H1 (cell line): Measurements from ENCODE around the gene MAFF. TPM values are rescaled to one million over a fixed set of nuclear protein-coding genes. Genes with fewer than 3 reads are reported as not detected.

Source experiments
- CTCF ChIA-PET: fragments of 300-600 bp; sonication (Branson Sonifier 250); formaldehyde crosslinking; loops from one replicate; lab custom pipeline; 2021; ENCODE audit not compliant: partially characterized antibody; lab: Charles Lee
- POLR2A ChIA-PET: fragments of 300-600 bp; sonication (Branson Sonifier 250); formaldehyde crosslinking; loops from one replicate; lab custom pipeline; 2021; ENCODE audit warnings: inconsistent platforms; ENCODE audit not compliant: partially characterized antibody; lab: Charles Lee
- DNase-seq, 2 experiments: peaks; one replicate each; pipeline versions ENCODE4 v3.0.0 to v3.0.0-alpha.2; 2010 to 2022; ENCODE audit warnings: low spot score in 2 of 2, low read depth in 1 of 2, mixed read lengths in 1 of 2
- FAIRE-seq: peaks from 2 replicates; lab custom pipeline; 2011; peaks lifted over from hg19 to GRCh38; lab: Jason Lieb, UNC
- H2AFZ ChIP-seq: 2 replicates; pipeline ENCODE4 v1.8.1; 2012; ENCODE audit warnings: low read length, inconsistent platforms
- H2AK5ac ChIP-seq: 2 replicates; pipeline ENCODE4 v1.6.1; 2013; ENCODE audit warnings: low read depth, low read length
- H2BK120ac ChIP-seq: replicated peaks from 2 replicates; pipeline ENCODE3; 2013; ENCODE audit warnings: low read depth, low read length, inconsistent platforms
- H2BK12ac ChIP-seq: 2 replicates; pipeline ENCODE4 v1.6.1; 2013; ENCODE audit warnings: low read depth, low read length
- H2BK15ac ChIP-seq: 2 replicates; pipeline ENCODE4 v1.6.1; 2013; ENCODE audit warnings: low read length
- H2BK20ac ChIP-seq: 2 replicates; pipeline ENCODE4 v1.6.1; 2013; ENCODE audit warnings: low read length
- H2BK5ac ChIP-seq: 2 replicates; pipeline ENCODE4 v1.6.1; 2013; ENCODE audit warnings: low read depth, low read length
- H3K14ac ChIP-seq: 2 replicates; pipeline ENCODE4 v1.6.1; 2013; ENCODE audit warnings: inconsistent platforms; ENCODE audit not compliant: insufficient read length
- H3K18ac ChIP-seq: 2 replicates; pipeline ENCODE4 v1.6.1; 2013; ENCODE audit warnings: low read length; ENCODE audit errors: extremely low read depth
- H3K23ac ChIP-seq: 2 replicates; pipeline ENCODE4 v1.6.1; 2013; ENCODE audit warnings: inconsistent platforms; ENCODE audit not compliant: insufficient read length
- H3K23me2 ChIP-seq: 2 replicates; pipeline ENCODE4 v1.6.1; 2013; ENCODE audit warnings: low read depth, low read length
- H3K27ac ChIP-seq: 2 replicates; pipeline ENCODE4 v1.6.1; 2011; ENCODE audit warnings: low read depth, low read length, inconsistent platforms
- H3K27me3 ChIP-seq, 4 experiments: replicated peaks in 1 of 4; 1 replicate in 1 of 4; 2 replicates in 3 of 4; pipeline versions ENCODE4 v1.6.1 to v1.8.1; 2011 to 2013; ENCODE audit warnings: low read length in 3 of 4, mild to moderate bottlenecking in 3 of 4, inconsistent platforms in 2 of 4, mixed read lengths in 2 of 4, moderate library complexity in 1 of 4; ENCODE audit not compliant: control insufficient read depth in 3 of 4, insufficient read depth in 3 of 4; ENCODE audit errors: extremely low read depth in 1 of 4
- H3K36me3 ChIP-seq, 4 experiments: 2 replicates each; pipeline versions ENCODE4 v1.6.1 to v1.8.1; 2011 to 2013; ENCODE audit warnings: mild to moderate bottlenecking in 4 of 4, low read length in 3 of 4, moderate library complexity in 2 of 4, control low read depth in 1 of 4, inconsistent platforms in 1 of 4; ENCODE audit not compliant: insufficient read depth in 4 of 4, control insufficient read depth in 2 of 4
- H3K4ac ChIP-seq: replicated peaks from 2 replicates; pipeline ENCODE3; 2013; ENCODE audit warnings: low read length, low read depth, mixed read lengths, inconsistent platforms; ENCODE audit not compliant: insufficient read length
- H3K4me1 ChIP-seq, 4 experiments: replicated peaks in 1 of 4; 1 replicate in 1 of 4; 2 replicates in 3 of 4; pipeline versions ENCODE4 v1.6.1 to v1.8.1; 2011 to 2013; ENCODE audit warnings: low read length in 3 of 4, inconsistent platforms in 2 of 4, mixed read lengths in 1 of 4; ENCODE audit not compliant: insufficient read depth in 4 of 4, control insufficient read depth in 3 of 4
- H3K4me2 ChIP-seq, 2 experiments: 2 replicates each; pipeline versions ENCODE4 v1.6.1 to v1.8.1; 2011 to 2013; ENCODE audit warnings: low read depth in 2 of 2, low read length in 2 of 2, control low read depth in 1 of 2, inconsistent platforms in 1 of 2, mild to moderate bottlenecking in 1 of 2; ENCODE audit not compliant: insufficient read depth in 1 of 2
- H3K4me3 ChIP-seq, 4 experiments: fragments of 200-600, 300-600 bp in 1 of 4; sonication (generic), shearing (Covaris generic), sonication (Bioruptor Twin) in 1 of 4; 2 replicates each; pipeline versions ENCODE4 v1.5.1 to v1.8.1; 2011 to 2016; ENCODE audit warnings: low read length in 4 of 4, low read depth in 3 of 4, control low read depth in 2 of 4, inconsistent platforms in 2 of 4, mild to moderate bottlenecking in 2 of 4, mixed read lengths in 1 of 4, moderate library complexity in 1 of 4; ENCODE audit not compliant: insufficient read depth in 2 of 4; ENCODE audit errors: extremely low read depth in 1 of 4
- H3K56ac ChIP-seq: replicated peaks from 2 replicates; pipeline ENCODE3; 2013; ENCODE audit warnings: low read depth, mild to moderate bottlenecking, mixed read lengths, low read length, inconsistent platforms; ENCODE audit not compliant: insufficient read length
- H3K79me1 ChIP-seq: 2 replicates; pipeline ENCODE4 v1.6.1; 2013; ENCODE audit warnings: low read depth, low read length, control low read depth
- H3K79me2 ChIP-seq, 2 experiments: 2 replicates each; pipeline versions ENCODE4 v1.6.1 to v1.8.1; 2012 to 2013; ENCODE audit warnings: low read length in 2 of 2, mild to moderate bottlenecking in 2 of 2, inconsistent platforms in 1 of 2; ENCODE audit not compliant: insufficient read depth in 2 of 2, control insufficient read depth in 1 of 2
- H3K9ac ChIP-seq, 4 experiments: replicated peaks in 1 of 4; 1 replicate in 1 of 4; 2 replicates in 3 of 4; pipeline versions ENCODE4 v1.6.1 to v1.8.1; 2011 to 2013; ENCODE audit warnings: low read depth in 3 of 4, low read length in 3 of 4, control low read depth in 2 of 4, mild to moderate bottlenecking in 2 of 4, moderate library complexity in 2 of 4, inconsistent platforms in 1 of 4; ENCODE audit errors: extremely low read depth in 1 of 4
- H3K9me3 ChIP-seq, 2 experiments: 2 replicates each; pipeline versions ENCODE4 v1.6.1 to v1.8.1; 2012 to 2013; ENCODE audit warnings: mild to moderate bottlenecking in 2 of 2, moderate library complexity in 2 of 2, control low read depth in 1 of 2, inconsistent platforms in 1 of 2, low read depth in 1 of 2, low read length in 1 of 2, mixed read lengths in 1 of 2; ENCODE audit not compliant: insufficient read depth in 2 of 2
- H4K20me1 ChIP-seq, 2 experiments: replicated peaks in 1 of 2; 2 replicates each; pipeline versions ENCODE3 to v1.8.1; 2011 to 2013; ENCODE audit warnings: inconsistent platforms in 2 of 2, low read length in 2 of 2, mild to moderate bottlenecking in 1 of 2; ENCODE audit not compliant: insufficient read depth in 2 of 2, control insufficient read depth in 1 of 2
- H4K5ac ChIP-seq: 2 replicates; pipeline ENCODE4 v1.6.1; 2013; ENCODE audit warnings: low read length, low read depth, mixed read lengths, inconsistent platforms; ENCODE audit not compliant: insufficient read length
- H4K8ac ChIP-seq: 2 replicates; pipeline ENCODE4 v1.8.0; 2013; ENCODE audit warnings: mild to moderate bottlenecking, moderate library complexity, low read length, inconsistent platforms; ENCODE audit not compliant: insufficient read depth; ENCODE audit errors: extremely low read depth
- H4K91ac ChIP-seq: replicated peaks from 2 replicates; pipeline ENCODE3; 2013; ENCODE audit warnings: low read length, mixed read lengths, inconsistent platforms; ENCODE audit not compliant: insufficient read length
- RAD21 ChIP-seq, 2 experiments: IDR thresholded peaks in 1 of 2; conservative IDR thresholded peaks in 1 of 2; 2 replicates each; pipeline ENCODE4 v1.6.1; 2011; ENCODE audit warnings: low read depth in 2 of 2, low read length in 2 of 2, improper control_type of control experiment in 1 of 2, inconsistent platforms in 1 of 2, mild to moderate bottlenecking in 1 of 2, moderate library complexity in 1 of 2
- RBBP5 ChIP-seq: IDR thresholded peaks from 2 replicates; pipeline ENCODE4 v1.7.1; 2012; ENCODE audit warnings: low read depth, mild to moderate bottlenecking, inconsistent platforms, low read length, moderate library complexity, borderline replicate concordance
- SUZ12 ChIP-seq: fragments of 200-600 bp; sonication (generic); IDR thresholded peaks from 2 replicates; pipeline ENCODE4 v1.6.1; 2012; ENCODE audit warnings: mild to moderate bottlenecking, inconsistent platforms, low read length, moderate library complexity, mixed read lengths
- WGBS, 2 experiments: shearing (Covaris generic) in 1 of 2; methylation state at CpG; one replicate each; pipeline versions ENCODE4 v1.1.6 to v1.1.7; 2013 to 2015; ENCODE audit warnings: low lambda C conversion rate in 2 of 2, mixed read lengths in 2 of 2, inconsistent platforms in 1 of 2, low coverage in 1 of 2, missing lambda C conversion rate in 1 of 2; ENCODE audit not compliant: insufficient replicate concordance in 2 of 2, insufficient coverage in 1 of 2, insufficient read length in 1 of 2; ENCODE audit errors: extremely low coverage in 1 of 2, missing lambda C conversion rate in 1 of 2; 5-methylcytosine and 5-hydroxymethylcytosine counted together
- polyA plus RNA-seq, 7 experiments: library from polyadenylated mRNA; depleted of rRNA in 3 of 7; stranded (reverse) in 5 of 7; unstranded in 2 of 7; fragments of >200 nt in 5 of 7; fragments of 200-250 nt in 2 of 7; gene quantifications; 1 replicate in 5 of 7; 2 replicates in 1 of 7; 4 replicates in 1 of 7; pipeline versions ENCODE4 v1.2.1 to v1.2.3, GENCODE V29; 2011 to 2013; ENCODE audit warnings: missing spikeins in 2 of 7, mixed read lengths in 2 of 7
- total RNA-seq: library from RNA; stranded (reverse); fragmentation: NEBNext Ultra II Directional; extraction: Animal tissue kit (Norgen Biotek cat#: 25700); gene quantifications from 2 replicates; pipeline ENCODE4 v1.2.1, GENCODE V29; 2021
- TF ChIP-seq, protein P1 (sequence below), 3 experiments: IDR thresholded peaks; 1 replicate in 2 of 3; 2 replicates in 1 of 3; pipeline versions ENCODE4 v1.5.1 to v1.6.1; 2011; ENCODE audit warnings: low read length in 3 of 3, mild to moderate bottlenecking in 3 of 3, inconsistent platforms in 2 of 3, low read depth in 1 of 3, moderate library complexity in 1 of 3; ENCODE audit not compliant: insufficient read depth in 1 of 3; ENCODE audit errors: control extremely low read depth in 1 of 3

Gene MAFF
- total and polyA plus RNA-seq, 2 of the 8 experiments (the other 6 are each of a cell fraction or from before 2014, with no cell fraction given), result 1.5 to 6.3 TPM

DNA sequence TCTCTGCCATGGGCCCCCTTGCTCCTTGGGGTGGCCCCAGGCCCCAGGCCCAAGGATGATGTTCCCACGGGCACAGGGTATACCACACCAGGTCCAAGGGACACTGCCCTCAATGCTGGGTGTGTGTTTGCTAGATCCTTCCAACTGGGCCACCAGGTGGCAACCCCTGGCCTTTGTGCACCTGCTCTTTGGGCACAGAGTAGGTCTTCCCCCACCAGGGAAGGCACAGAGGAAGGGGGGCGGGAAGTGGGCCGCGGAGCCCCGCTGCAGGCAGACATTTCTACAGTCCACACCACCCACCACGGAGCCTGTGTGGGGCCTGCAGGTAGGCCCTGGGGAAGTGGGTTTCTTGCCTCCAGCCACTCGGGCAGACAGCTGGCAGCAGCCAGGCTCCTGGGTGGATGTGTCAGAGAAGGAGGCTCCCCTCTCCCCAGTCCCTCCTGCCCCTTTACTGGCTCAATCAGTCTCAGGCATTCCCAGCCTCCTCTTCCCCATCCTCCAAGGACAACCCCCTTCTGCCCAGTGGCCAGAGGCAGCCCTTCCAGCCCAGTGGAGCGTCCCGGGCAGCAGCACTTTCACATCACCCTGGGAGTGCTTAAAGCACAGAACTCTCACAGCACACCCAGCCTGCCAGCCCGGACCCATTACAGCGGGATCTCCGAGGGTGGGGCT lies 21.6 kb downstream of the MAFF start:
- Histone ChIP-seq H3K27ac (no peak overlapping the region), H3K79me1 (no peaks in the 10 kb centered on the region; the same call in 1 of the 2 replicates), H2BK120ac (no peak overlapping the region), H3K4me2 (no peak overlapping the region), H3K27me3 (no peaks in the 10 kb centered on the region), H3K79me2 (no peaks in the 10 kb centered on the region), H2BK12ac (no peak overlapping the region), H3K23me2 (no peaks in the 10 kb centered on the region), H2BK15ac (no peak overlapping the region), H3K9ac (no peak overlapping the region), H4K8ac (no peak overlapping the region; the same call in 1 of the 2 replicates), H3K56ac (no peak overlapping the region), H4K91ac (no peak overlapping the region), H3K4ac (no peak overlapping the region), H3K4me1 (peaks cover 5 to 18% (median 10%) of the 10 kb centered on the region in 4 experiments), H3K36me3 (peaks cover 0 to 14% (median 4%) of the 10 kb centered on the region in 4 experiments; a peak in 6 of 8 replicates), H2AK5ac (no peak overlapping the region)
- ChIA-PET POLR2A (interaction anchor here (0.7 to 1.5 kb wide), 3 partner anchors 17 to 128 kb away, joined by 3 to 4 read pairs (median 3); no protein-coding TSS in a partner anchor), CTCF (interaction anchor here (0.9 to 1.4 kb wide), 4 partner anchors 10 to 27 kb away, joined by 3 to 6 read pairs (median 3); no protein-coding TSS in a partner anchor)
- no peak for DNase-seq
- TF ChIP-seq, protein P1, sequence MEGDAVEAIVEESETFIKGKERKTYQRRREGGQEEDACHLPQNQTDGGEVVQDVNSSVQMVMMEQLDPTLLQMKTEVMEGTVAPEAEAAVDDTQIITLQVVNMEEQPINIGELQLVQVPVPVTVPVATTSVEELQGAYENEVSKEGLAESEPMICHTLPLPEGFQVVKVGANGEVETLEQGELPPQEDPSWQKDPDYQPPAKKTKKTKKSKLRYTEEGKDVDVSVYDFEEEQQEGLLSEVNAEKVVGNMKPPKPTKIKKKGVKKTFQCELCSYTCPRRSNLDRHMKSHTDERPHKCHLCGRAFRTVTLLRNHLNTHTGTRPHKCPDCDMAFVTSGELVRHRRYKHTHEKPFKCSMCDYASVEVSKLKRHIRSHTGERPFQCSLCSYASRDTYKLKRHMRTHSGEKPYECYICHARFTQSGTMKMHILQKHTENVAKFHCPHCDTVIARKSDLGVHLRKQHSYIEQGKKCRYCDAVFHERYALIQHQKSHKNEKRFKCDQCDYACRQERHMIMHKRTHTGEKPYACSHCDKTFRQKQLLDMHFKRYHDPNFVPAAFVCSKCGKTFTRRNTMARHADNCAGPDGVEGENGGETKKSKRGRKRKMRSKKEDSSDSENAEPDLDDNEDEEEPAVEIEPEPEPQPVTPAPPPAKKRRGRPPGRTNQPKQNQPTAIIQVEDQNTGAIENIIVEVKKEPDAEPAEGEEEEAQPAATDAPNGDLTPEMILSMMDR (IDR thresholded peaks at IDR 0.05; ENCODE audit: control extremely low read depth in 1 of 3, insufficient read depth in 1 of 3, low read depth in 1 of 3, low read length in 3 of 3), result peak in 1 of 3 experiments; percentile 13; a peak in 1 of 4 replicates
- TF ChIP-seq RBBP5 (no peak), RAD21 (IDR thresholded peaks at IDR 0.05 in 1 of 2, conservative IDR thresholded peaks at IDR 0.05 in 1 of 2; ENCODE audit: low read depth in 2 of 2, low read length in 2 of 2) (peak in 1 of 2 experiments; percentile 30; a peak in 1 of 4 replicates), SUZ12 (no peak)
- TF ChIP-seq, all 59 proteins: peak for 2
- WGBS, 2 experiments, result 96% methylated on average over 12 of the region's 12 CpGs; no CpG with 5 or more reads in 1 of the 2 experiments
- Histone ChIP-seq H4K20me1 (peaks cover 2 to 9% of the 10 kb centered on the region in 2 experiments), H2BK20ac (no peak overlapping the region), H3K9me3 (no peaks in the 10 kb centered on the region), H4K5ac (no peak overlapping the region), H2AFZ (no peak overlapping the region), H3K4me3 (no peak overlapping the region), H3K18ac (no peak overlapping the region), H3K23ac (no peak overlapping the region), H3K14ac (no peak overlapping the region), H2BK5ac (no peak overlapping the region)
- no peak for FAIRE-seq
